H1 (cell line): Measurements from ENCODE around the gene DERL2. TPM values are rescaled to one million over a fixed set of nuclear protein-coding genes. Genes with fewer than 3 reads are reported as not detected.

ENCODE experiments used
- CTCF ChIA-PET: fragments of 300-600 bp; sonication (Branson Sonifier 250); formaldehyde crosslinking; loops from one replicate; lab custom pipeline; 2021; ENCODE audit not compliant: partially characterized antibody; lab: Charles Lee
- POLR2A ChIA-PET: fragments of 300-600 bp; sonication (Branson Sonifier 250); formaldehyde crosslinking; loops from one replicate; lab custom pipeline; 2021; ENCODE audit warnings: inconsistent platforms; ENCODE audit not compliant: partially characterized antibody; lab: Charles Lee
- DNase-seq, 2 experiments: peaks; one replicate each; pipeline versions ENCODE4 v3.0.0 to v3.0.0-alpha.2; 2010 to 2022; ENCODE audit warnings: low spot score in 2 of 2, low read depth in 1 of 2, mixed read lengths in 1 of 2
- FAIRE-seq: peaks from 2 replicates; lab custom pipeline; 2011; peaks lifted over from hg19 to GRCh38; lab: Jason Lieb, UNC
- H2AFZ ChIP-seq: 2 replicates; pipeline ENCODE4 v1.8.1; 2012; ENCODE audit warnings: low read length, inconsistent platforms
- H2AK5ac ChIP-seq: 2 replicates; pipeline ENCODE4 v1.6.1; 2013; ENCODE audit warnings: low read depth, low read length
- H2BK120ac ChIP-seq: replicated peaks from 2 replicates; pipeline ENCODE3; 2013; ENCODE audit warnings: low read depth, low read length, inconsistent platforms
- H2BK12ac ChIP-seq: 2 replicates; pipeline ENCODE4 v1.6.1; 2013; ENCODE audit warnings: low read depth, low read length
- H2BK15ac ChIP-seq: 2 replicates; pipeline ENCODE4 v1.6.1; 2013; ENCODE audit warnings: low read length
- H2BK20ac ChIP-seq: 2 replicates; pipeline ENCODE4 v1.6.1; 2013; ENCODE audit warnings: low read length
- H2BK5ac ChIP-seq: 2 replicates; pipeline ENCODE4 v1.6.1; 2013; ENCODE audit warnings: low read depth, low read length
- H3K14ac ChIP-seq: 2 replicates; pipeline ENCODE4 v1.6.1; 2013; ENCODE audit warnings: inconsistent platforms; ENCODE audit not compliant: insufficient read length
- H3K18ac ChIP-seq: 2 replicates; pipeline ENCODE4 v1.6.1; 2013; ENCODE audit warnings: low read length; ENCODE audit errors: extremely low read depth
- H3K23ac ChIP-seq: 2 replicates; pipeline ENCODE4 v1.6.1; 2013; ENCODE audit warnings: inconsistent platforms; ENCODE audit not compliant: insufficient read length
- H3K23me2 ChIP-seq: 2 replicates; pipeline ENCODE4 v1.6.1; 2013; ENCODE audit warnings: low read depth, low read length
- H3K27ac ChIP-seq: 2 replicates; pipeline ENCODE4 v1.6.1; 2011; ENCODE audit warnings: low read depth, low read length, inconsistent platforms
- H3K27me3 ChIP-seq, 4 experiments: replicated peaks in 1 of 4; 1 replicate in 1 of 4; 2 replicates in 3 of 4; pipeline versions ENCODE4 v1.6.1 to v1.8.1; 2011 to 2013; ENCODE audit warnings: low read length in 3 of 4, mild to moderate bottlenecking in 3 of 4, inconsistent platforms in 2 of 4, mixed read lengths in 2 of 4, moderate library complexity in 1 of 4; ENCODE audit not compliant: control insufficient read depth in 3 of 4, insufficient read depth in 3 of 4; ENCODE audit errors: extremely low read depth in 1 of 4
- H3K36me3 ChIP-seq, 4 experiments: 2 replicates each; pipeline versions ENCODE4 v1.6.1 to v1.8.1; 2011 to 2013; ENCODE audit warnings: mild to moderate bottlenecking in 4 of 4, low read length in 3 of 4, moderate library complexity in 2 of 4, control low read depth in 1 of 4, inconsistent platforms in 1 of 4; ENCODE audit not compliant: insufficient read depth in 4 of 4, control insufficient read depth in 2 of 4
- H3K4ac ChIP-seq: replicated peaks from 2 replicates; pipeline ENCODE3; 2013; ENCODE audit warnings: low read length, low read depth, mixed read lengths, inconsistent platforms; ENCODE audit not compliant: insufficient read length
- H3K4me1 ChIP-seq, 4 experiments: replicated peaks in 1 of 4; 1 replicate in 1 of 4; 2 replicates in 3 of 4; pipeline versions ENCODE4 v1.6.1 to v1.8.1; 2011 to 2013; ENCODE audit warnings: low read length in 3 of 4, inconsistent platforms in 2 of 4, mixed read lengths in 1 of 4; ENCODE audit not compliant: insufficient read depth in 4 of 4, control insufficient read depth in 3 of 4
- H3K4me2 ChIP-seq, 2 experiments: 2 replicates each; pipeline versions ENCODE4 v1.6.1 to v1.8.1; 2011 to 2013; ENCODE audit warnings: low read depth in 2 of 2, low read length in 2 of 2, control low read depth in 1 of 2, inconsistent platforms in 1 of 2, mild to moderate bottlenecking in 1 of 2; ENCODE audit not compliant: insufficient read depth in 1 of 2
- H3K4me3 ChIP-seq, 4 experiments: fragments of 200-600, 300-600 bp in 1 of 4; sonication (generic), shearing (Covaris generic), sonication (Bioruptor Twin) in 1 of 4; 2 replicates each; pipeline versions ENCODE4 v1.5.1 to v1.8.1; 2011 to 2016; ENCODE audit warnings: low read length in 4 of 4, low read depth in 3 of 4, control low read depth in 2 of 4, inconsistent platforms in 2 of 4, mild to moderate bottlenecking in 2 of 4, mixed read lengths in 1 of 4, moderate library complexity in 1 of 4; ENCODE audit not compliant: insufficient read depth in 2 of 4; ENCODE audit errors: extremely low read depth in 1 of 4
- H3K56ac ChIP-seq: replicated peaks from 2 replicates; pipeline ENCODE3; 2013; ENCODE audit warnings: low read depth, mild to moderate bottlenecking, mixed read lengths, low read length, inconsistent platforms; ENCODE audit not compliant: insufficient read length
- H3K79me1 ChIP-seq: 2 replicates; pipeline ENCODE4 v1.6.1; 2013; ENCODE audit warnings: low read depth, low read length, control low read depth
- H3K79me2 ChIP-seq, 2 experiments: 2 replicates each; pipeline versions ENCODE4 v1.6.1 to v1.8.1; 2012 to 2013; ENCODE audit warnings: low read length in 2 of 2, mild to moderate bottlenecking in 2 of 2, inconsistent platforms in 1 of 2; ENCODE audit not compliant: insufficient read depth in 2 of 2, control insufficient read depth in 1 of 2
- H3K9ac ChIP-seq, 4 experiments: replicated peaks in 1 of 4; 1 replicate in 1 of 4; 2 replicates in 3 of 4; pipeline versions ENCODE4 v1.6.1 to v1.8.1; 2011 to 2013; ENCODE audit warnings: low read depth in 3 of 4, low read length in 3 of 4, control low read depth in 2 of 4, mild to moderate bottlenecking in 2 of 4, moderate library complexity in 2 of 4, inconsistent platforms in 1 of 4; ENCODE audit errors: extremely low read depth in 1 of 4
- H3K9me3 ChIP-seq, 2 experiments: 2 replicates each; pipeline versions ENCODE4 v1.6.1 to v1.8.1; 2012 to 2013; ENCODE audit warnings: mild to moderate bottlenecking in 2 of 2, moderate library complexity in 2 of 2, control low read depth in 1 of 2, inconsistent platforms in 1 of 2, low read depth in 1 of 2, low read length in 1 of 2, mixed read lengths in 1 of 2; ENCODE audit not compliant: insufficient read depth in 2 of 2
- H4K20me1 ChIP-seq, 2 experiments: replicated peaks in 1 of 2; 2 replicates each; pipeline versions ENCODE3 to v1.8.1; 2011 to 2013; ENCODE audit warnings: inconsistent platforms in 2 of 2, low read length in 2 of 2, mild to moderate bottlenecking in 1 of 2; ENCODE audit not compliant: insufficient read depth in 2 of 2, control insufficient read depth in 1 of 2
- H4K5ac ChIP-seq: 2 replicates; pipeline ENCODE4 v1.6.1; 2013; ENCODE audit warnings: low read length, low read depth, mixed read lengths, inconsistent platforms; ENCODE audit not compliant: insufficient read length
- H4K8ac ChIP-seq: 2 replicates; pipeline ENCODE4 v1.8.0; 2013; ENCODE audit warnings: mild to moderate bottlenecking, moderate library complexity, low read length, inconsistent platforms; ENCODE audit not compliant: insufficient read depth; ENCODE audit errors: extremely low read depth
- H4K91ac ChIP-seq: replicated peaks from 2 replicates; pipeline ENCODE3; 2013; ENCODE audit warnings: low read length, mixed read lengths, inconsistent platforms; ENCODE audit not compliant: insufficient read length
- CREB1 ChIP-seq: IDR thresholded peaks from 2 replicates; pipeline ENCODE4 v1.6.1; 2012; ENCODE audit warnings: inconsistent platforms
- GTF2F1 ChIP-seq: IDR thresholded peaks from 2 replicates; pipeline ENCODE4 v1.6.1; 2012; ENCODE audit warnings: low read depth, low read length, improper control_type of control experiment, borderline replicate concordance
- HDAC2 ChIP-seq, 2 experiments: fragments of 300-600 bp in 1 of 2; sonication (generic) in 1 of 2; IDR thresholded peaks; 2 replicates each; pipeline ENCODE4 v1.6.1; 2011 to 2012; ENCODE audit warnings: low read depth in 2 of 2, low read length in 2 of 2, mild to moderate bottlenecking in 2 of 2, moderate library complexity in 2 of 2, borderline replicate concordance in 1 of 2, inconsistent platforms in 1 of 2
- HDAC6 ChIP-seq: IDR thresholded peaks from one replicate; pipeline ENCODE4 v1.7.1; 2012; ENCODE audit warnings: low read depth, mild to moderate bottlenecking, inconsistent platforms, low read length, moderate library complexity
- JUN ChIP-seq: IDR thresholded peaks from 2 replicates; pipeline ENCODE4 v1.6.1; 2011; ENCODE audit warnings: low read depth, mild to moderate bottlenecking, improper control_type of control experiment, low read length
- RNF2 ChIP-seq: fragments of 200-900, 300-1000 bp; sonication (generic); IDR thresholded peaks from 2 replicates; pipeline ENCODE4 v1.7.1; 2016; ENCODE audit warnings: borderline replicate concordance, low read depth, mild to moderate bottlenecking, antibody characterized with exemption, low read length; ENCODE audit not compliant: poor library complexity, severe bottlenecking; ENCODE audit errors: missing control alignments
- WGBS, 2 experiments: shearing (Covaris generic) in 1 of 2; methylation state at CpG; one replicate each; pipeline versions ENCODE4 v1.1.6 to v1.1.7; 2013 to 2015; ENCODE audit warnings: low lambda C conversion rate in 2 of 2, mixed read lengths in 2 of 2, inconsistent platforms in 1 of 2, low coverage in 1 of 2, missing lambda C conversion rate in 1 of 2; ENCODE audit not compliant: insufficient replicate concordance in 2 of 2, insufficient coverage in 1 of 2, insufficient read length in 1 of 2; ENCODE audit errors: extremely low coverage in 1 of 2, missing lambda C conversion rate in 1 of 2; 5-methylcytosine and 5-hydroxymethylcytosine counted together
- polyA plus RNA-seq, 7 experiments: library from polyadenylated mRNA; depleted of rRNA in 3 of 7; stranded (reverse) in 5 of 7; unstranded in 2 of 7; fragments of >200 nt in 5 of 7; fragments of 200-250 nt in 2 of 7; gene quantifications; 1 replicate in 5 of 7; 2 replicates in 1 of 7; 4 replicates in 1 of 7; pipeline versions ENCODE4 v1.2.1 to v1.2.3, GENCODE V29; 2011 to 2013; ENCODE audit warnings: missing spikeins in 2 of 7, mixed read lengths in 2 of 7
- total RNA-seq: library from RNA; stranded (reverse); fragmentation: NEBNext Ultra II Directional; extraction: Animal tissue kit (Norgen Biotek cat#: 25700); gene quantifications from 2 replicates; pipeline ENCODE4 v1.2.1, GENCODE V29; 2021

The DERL2 gene
- total and polyA plus RNA-seq, 2 of the 8 experiments (the other 6 are each of a cell fraction or from before 2014, with no cell fraction given) = 55.3 to 58.4 TPM

DNA sequence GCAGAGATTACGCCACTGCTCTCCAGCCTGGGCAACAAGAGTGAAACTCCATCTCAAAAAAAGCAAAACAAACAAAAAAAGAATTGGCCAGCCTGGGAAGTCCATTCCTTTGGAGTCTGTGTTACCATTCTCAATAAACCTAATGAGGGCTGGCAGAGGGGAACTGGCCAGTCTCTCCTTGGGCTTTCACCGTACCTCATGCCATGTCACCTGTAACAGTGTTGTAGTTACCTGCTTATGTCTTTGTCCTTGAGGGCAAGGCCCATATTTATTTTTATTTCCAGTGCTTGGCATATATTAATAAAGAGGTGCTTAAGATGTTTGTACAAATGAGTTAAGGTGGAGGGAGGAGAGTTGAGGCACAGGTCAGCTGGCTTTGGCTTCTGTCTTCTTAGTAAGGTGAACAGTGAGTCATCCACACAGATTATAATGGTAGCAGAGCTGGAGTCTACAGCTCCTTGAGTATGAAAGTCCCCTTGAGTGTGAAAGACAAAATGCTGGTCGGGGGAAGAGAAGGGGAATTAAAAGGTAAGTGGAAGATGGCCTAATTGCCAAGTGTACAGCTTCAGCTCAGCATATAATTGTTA, 55.5 kb downstream of the DERL2 start:
- H3K56ac ChIP-seq = no peak overlapping the region
- no peak for TF ChIP-seq CREB1
- TF ChIP-seq RNF2 = no peak
- no peak for TF ChIP-seq HDAC6
- TF ChIP-seq HDAC2 (IDR thresholded peaks at IDR 0.05; ENCODE audit: borderline replicate concordance in 1 of 2, low read depth in 2 of 2, low read length in 2 of 2) = no peak
- TF ChIP-seq GTF2F1 = no peak
- no peak for TF ChIP-seq JUN
- peaks cover 7% of the 10 kb centered on the region; the same call in 1 of the 2 replicates for H3K79me1 ChIP-seq
- peaks cover 37 to 89% (median 84%) of the 10 kb centered on the region in 4 experiments for H3K36me3 ChIP-seq
- H4K8ac ChIP-seq = no peak overlapping the region
- H3K18ac ChIP-seq = no peak overlapping the region
- no peak overlapping the region for H2AFZ ChIP-seq
- no peak for DNase-seq
- POLR2A ChIA-PET = interaction anchor here (0.6 to 21.2 kb wide), 11 partner anchors 2 to 742 kb away, joined by 3 to 228 read pairs (median 6); partner anchors contain the start of genes C1QBP, DERL2, MIS12 and NUP88
- CTCF ChIA-PET = interaction anchor here (0.7 to 3.1 kb wide), 12 partner anchors 8 to 109 kb away, joined by 3 to 18 read pairs (median 4); partner anchors contain the start of genes C1QBP and NUP88
- H3K23ac ChIP-seq = no peak overlapping the region
- peaks cover 3 to 9% of the 10 kb centered on the region in 2 experiments; a peak in 2 of 4 replicates for H3K79me2 ChIP-seq
- H2AK5ac ChIP-seq = no peak overlapping the region
- no peak overlapping the region for H2BK15ac ChIP-seq
- no peak overlapping the region for H4K5ac ChIP-seq
- no peaks in the 10 kb centered on the region for H3K9me3 ChIP-seq
- peaks cover 6 to 21% of the 10 kb centered on the region in 2 experiments for H4K20me1 ChIP-seq
- H3K4ac ChIP-seq = no peak overlapping the region
- H3K4me1 ChIP-seq = no peaks in the 10 kb centered on the region
- no peak overlapping the region for H3K14ac ChIP-seq
- no peak overlapping the region for H3K4me2 ChIP-seq
- no peak overlapping the region for H2BK120ac ChIP-seq
- H3K27me3 ChIP-seq = no peaks in the 10 kb centered on the region
- H2BK5ac ChIP-seq = no peak overlapping the region
- no peak for FAIRE-seq
- no peak overlapping the region for H2BK12ac ChIP-seq
- no peak overlapping the region for H4K91ac ChIP-seq
- 87% methylated on average over 3 of the region's 3 CpGs; no CpG with 5 or more reads in 1 of the 2 experiments for WGBS, 2 experiments
- no peak overlapping the region for H3K4me3 ChIP-seq
- H2BK20ac ChIP-seq = no peak overlapping the region
- no peak overlapping the region for H3K27ac ChIP-seq
- no peak overlapping the region for H3K9ac ChIP-seq
- no peaks in the 10 kb centered on the region for H3K23me2 ChIP-seq
